GM19395 (cell line): Measurements from ENCODE around the gene ADD2.

ENCODE experiments used
- ATAC-seq: cut with Tn5 transposase; IDR thresholded peaks from one replicate; pipeline ENCODE4 v1.9.1; 2021; ENCODE audit warnings: mild to moderate bottlenecking, moderate library complexity; ENCODE audit not compliant: unreplicated experiment

The ADD2 gene

DNA sequence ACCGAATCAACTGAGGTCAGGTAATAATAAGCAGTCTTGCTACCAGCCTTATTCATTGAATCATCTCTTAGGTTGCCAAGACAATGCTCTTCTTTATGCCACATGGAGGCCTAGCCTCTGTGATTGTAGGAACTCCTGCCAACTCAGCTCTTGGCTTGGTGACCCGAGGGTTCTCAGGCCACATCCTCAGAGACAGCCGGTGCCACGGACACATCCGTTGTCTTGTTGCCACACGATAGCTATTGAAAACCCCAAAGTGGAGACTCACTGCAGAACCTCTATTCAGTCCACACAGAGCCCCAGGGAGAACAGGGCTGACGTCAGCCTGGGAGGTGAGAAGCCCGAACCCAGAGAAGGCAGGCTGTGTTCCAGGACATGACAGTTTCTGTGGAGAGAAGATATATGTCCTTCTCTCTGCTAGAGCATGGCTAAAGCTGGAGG lies 160.9 kb downstream of the ADD2 start:
- ATAC-seq = no peak
